Thyroid gland (tissue), 4 donors: ENCODE measurements around the gene DOCK3.

Experiments used
- CTCF ChIP-seq, 6 experiments: fragments of 200-600 bp in 3 of 6; fragments of 450-650 bp in 3 of 6; sonication (generic) in 3 of 6; IDR thresholded peaks; one replicate each; pipeline ENCODE4 v1.5.1; 2016 to 2019; ENCODE audit warnings: antibody characterized with exemption in 6 of 6, mild to moderate bottlenecking in 2 of 6, inconsistent platforms in 1 of 6, moderate library complexity in 1 of 6
- POLR2A ChIP-seq, 2 donors: fragments of 450-650 bp; IDR thresholded peaks; one replicate each; pipeline ENCODE4 v1.6.1; 2017; ENCODE audit warnings: antibody characterized with exemption in 2 of 2, mild to moderate bottlenecking in 2 of 2, moderate library complexity in 1 of 2

DNA sequence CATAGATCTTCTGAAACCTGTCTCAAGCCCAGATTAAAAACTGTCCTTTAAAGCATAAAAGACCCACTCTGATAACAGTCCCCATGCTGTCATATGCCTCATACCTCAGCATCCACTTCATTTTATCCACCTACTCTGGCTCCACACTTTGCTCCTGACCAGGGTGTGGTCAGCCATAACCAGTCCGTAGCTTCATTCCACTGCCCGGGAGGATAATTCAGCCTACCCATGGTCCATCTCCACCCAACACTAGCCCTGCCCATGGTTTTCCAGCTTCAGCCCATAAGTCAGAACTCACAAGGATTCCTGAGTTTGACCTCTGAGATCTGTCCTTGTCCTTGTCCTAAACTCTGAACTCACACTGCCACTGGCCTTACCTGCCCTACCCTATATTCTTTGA lies 448.2 kb downstream of the DOCK3 start:
- TF ChIP-seq CTCF (IDR thresholded peaks at IDR 0.05) (no peak), POLR2A (IDR thresholded peaks at IDR 0.05) (no peak)
